HepG2 (cell line): Measurements from ENCODE around the gene POLDIP3. TPM values are rescaled to one million over a fixed set of nuclear protein-coding genes. Genes with fewer than 3 reads are reported as not detected.
A peak's percentile ranks its signal among the peaks of the same experiment; 100 is the strongest.

Experiments
- ARNT2 ChIP-seq: sonication (generic); formaldehyde crosslinking; IDR thresholded peaks from 2 replicates; pipeline ENCODE4 v1.8.0; 2022; ENCODE audit warnings: mild to moderate bottlenecking, low read depth, missing genetic modification reagents, moderate library complexity
- CCDC6 ChIP-seq: sonication (generic); formaldehyde crosslinking; IDR thresholded peaks from 2 replicates; pipeline ENCODE4 v1.8.1; 2022; ENCODE audit warnings: mild to moderate bottlenecking, missing genetic modification reagents, moderate library complexity
- POLR2AphosphoS5 ChIP-seq: IDR thresholded peaks from 2 replicates; pipeline ENCODE4 v1.6.1; 2012; ENCODE audit warnings: low read depth, low read length
- SOX5 ChIP-seq: IDR thresholded peaks from 2 replicates; pipeline ENCODE4 v1.6.1; 2016; ENCODE audit warnings: borderline replicate concordance
- ZFP91 ChIP-seq: sonication (generic); formaldehyde crosslinking; IDR thresholded peaks from 2 replicates; pipeline ENCODE4 v1.9.0; 2022; ENCODE audit warnings: missing genetic modification reagents, mild to moderate bottlenecking, borderline replicate concordance
- ZNF12 ChIP-seq: sonication (generic); formaldehyde crosslinking; IDR thresholded peaks from 2 replicates; pipeline ENCODE4 v1.5.0; 2020; ENCODE audit warnings: missing genetic modification reagents
- ZNF451 ChIP-seq: sonication (generic); formaldehyde crosslinking; IDR thresholded peaks from 2 replicates; pipeline ENCODE4 v1.5.0; 2020; ENCODE audit warnings: mild to moderate bottlenecking, missing genetic modification reagents
- ZNF788 ChIP-seq: sonication (generic); formaldehyde crosslinking; IDR thresholded peaks from 2 replicates; pipeline ENCODE4 v1.5.0; 2020; ENCODE audit warnings: mild to moderate bottlenecking, missing genetic modification reagents, borderline replicate concordance
- polyA plus RNA-seq, 8 experiments: library from polyadenylated mRNA; depleted of rRNA in 3 of 8; stranded (reverse) in 7 of 8; unstranded in 1 of 8; fragments of >200 nt; fragmentation: Illumina TruSeq in 4 of 8; extraction: Trizol in 4 of 8; gene quantifications; 2 replicates each; pipeline versions ENCODE4 v1.2.1 to v1.2.3, GENCODE V29; 2011 to 2016; ENCODE audit warnings: low read depth in 4 of 8, missing spikeins in 1 of 8, mixed read lengths in 1 of 8; ENCODE audit not compliant: insufficient read depth in 1 of 8
- total RNA-seq, 5 experiments: library from RNA; depleted of rRNA; stranded (reverse); fragments of >200 nt; fragmentation: Illumina TruSeq; extraction: Trizol; gene quantifications; 2 replicates each; pipeline ENCODE4 v1.2.3, GENCODE V29; 2016; ENCODE audit warnings: low read depth in 1 of 5
- TF ChIP-seq, protein P1 (sequence below), 2 experiments: fragments of 450-650 bp in 1 of 2; sonication (generic) in 1 of 2; formaldehyde crosslinking in 1 of 2; IDR thresholded peaks; 2 replicates each; pipeline versions ENCODE4 v1.6.1 to v1.8.0; 2016 to 2022; ENCODE audit warnings: antibody characterized with exemption in 1 of 2, mild to moderate bottlenecking in 1 of 2, missing genetic modification reagents in 1 of 2
- TF ChIP-seq, protein P2 (sequence below): sonication (generic); formaldehyde crosslinking; IDR thresholded peaks from 2 replicates; pipeline ENCODE4 v1.4.0; 2020; ENCODE audit warnings: missing genetic modification reagents
- TF ChIP-seq, protein P3 (sequence below): IDR thresholded peaks from 2 replicates; pipeline ENCODE4 v1.6.1; 2016
- TF ChIP-seq, protein P4 (sequence below): sonication (generic); formaldehyde crosslinking; IDR thresholded peaks from 2 replicates; pipeline ENCODE4 v1.4.0; 2020; ENCODE audit warnings: mild to moderate bottlenecking, missing genetic modification reagents

The POLDIP3 gene
- total and polyA plus RNA-seq, 2 of the 13 experiments (the other 11 are each of a cell fraction or from before 2014, with no cell fraction given): 45.8 to 47.4 TPM

GRCh38 chr22:42581762-42582716 is 32.6 kb downstream of the POLDIP3 start (continued):
- TF ChIP-seq ZNF451 (no peak), POLR2AphosphoS5 (peak; percentile 58), ZFP91 (peak; percentile 56; the same call in 1 of the 2 replicates), ZNF788 (peak; percentile 56; the same call in 1 of the 2 replicates), SOX5 (CRISPR knock-in tag) (no peak), CCDC6 (no peak), ZNF12 (CRISPR knock-in tag) (no peak), ARNT2 (CRISPR knock-in tag) (peak; percentile 69; the same call in 1 of the 2 replicates)
- TF ChIP-seq, protein P1, sequence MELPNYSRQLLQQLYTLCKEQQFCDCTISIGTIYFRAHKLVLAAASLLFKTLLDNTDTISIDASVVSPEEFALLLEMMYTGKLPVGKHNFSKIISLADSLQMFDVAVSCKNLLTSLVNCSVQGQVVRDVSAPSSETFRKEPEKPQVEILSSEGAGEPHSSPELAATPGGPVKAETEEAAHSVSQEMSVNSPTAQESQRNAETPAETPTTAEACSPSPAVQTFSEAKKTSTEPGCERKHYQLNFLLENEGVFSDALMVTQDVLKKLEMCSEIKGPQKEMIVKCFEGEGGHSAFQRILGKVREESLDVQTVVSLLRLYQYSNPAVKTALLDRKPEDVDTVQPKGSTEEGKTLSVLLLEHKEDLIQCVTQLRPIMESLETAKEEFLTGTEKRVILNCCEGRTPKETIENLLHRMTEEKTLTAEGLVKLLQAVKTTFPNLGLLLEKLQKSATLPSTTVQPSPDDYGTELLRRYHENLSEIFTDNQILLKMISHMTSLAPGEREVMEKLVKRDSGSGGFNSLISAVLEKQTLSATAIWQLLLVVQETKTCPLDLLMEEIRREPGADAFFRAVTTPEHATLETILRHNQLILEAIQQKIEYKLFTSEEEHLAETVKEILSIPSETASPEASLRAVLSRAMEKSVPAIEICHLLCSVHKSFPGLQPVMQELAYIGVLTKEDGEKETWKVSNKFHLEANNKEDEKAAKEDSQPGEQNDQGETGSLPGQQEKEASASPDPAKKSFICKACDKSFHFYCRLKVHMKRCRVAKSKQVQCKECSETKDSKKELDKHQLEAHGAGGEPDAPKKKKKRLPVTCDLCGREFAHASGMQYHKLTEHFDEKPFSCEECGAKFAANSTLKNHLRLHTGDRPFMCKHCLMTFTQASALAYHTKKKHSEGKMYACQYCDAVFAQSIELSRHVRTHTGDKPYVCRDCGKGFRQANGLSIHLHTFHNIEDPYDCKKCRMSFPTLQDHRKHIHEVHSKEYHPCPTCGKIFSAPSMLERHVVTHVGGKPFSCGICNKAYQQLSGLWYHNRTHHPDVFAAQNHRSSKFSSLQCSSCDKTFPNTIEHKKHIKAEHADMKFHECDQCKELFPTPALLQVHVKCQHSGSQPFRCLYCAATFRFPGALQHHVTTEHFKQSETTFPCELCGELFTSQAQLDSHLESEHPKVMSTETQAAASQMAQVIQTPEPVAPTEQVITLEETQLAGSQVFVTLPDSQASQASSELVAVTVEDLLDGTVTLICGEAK (IDR thresholded peaks at IDR 0.05): no peak
- TF ChIP-seq, protein P1 (CRISPR knock-in tag; IDR thresholded peaks at IDR 0.05): no peak
- TF ChIP-seq, protein P2, sequence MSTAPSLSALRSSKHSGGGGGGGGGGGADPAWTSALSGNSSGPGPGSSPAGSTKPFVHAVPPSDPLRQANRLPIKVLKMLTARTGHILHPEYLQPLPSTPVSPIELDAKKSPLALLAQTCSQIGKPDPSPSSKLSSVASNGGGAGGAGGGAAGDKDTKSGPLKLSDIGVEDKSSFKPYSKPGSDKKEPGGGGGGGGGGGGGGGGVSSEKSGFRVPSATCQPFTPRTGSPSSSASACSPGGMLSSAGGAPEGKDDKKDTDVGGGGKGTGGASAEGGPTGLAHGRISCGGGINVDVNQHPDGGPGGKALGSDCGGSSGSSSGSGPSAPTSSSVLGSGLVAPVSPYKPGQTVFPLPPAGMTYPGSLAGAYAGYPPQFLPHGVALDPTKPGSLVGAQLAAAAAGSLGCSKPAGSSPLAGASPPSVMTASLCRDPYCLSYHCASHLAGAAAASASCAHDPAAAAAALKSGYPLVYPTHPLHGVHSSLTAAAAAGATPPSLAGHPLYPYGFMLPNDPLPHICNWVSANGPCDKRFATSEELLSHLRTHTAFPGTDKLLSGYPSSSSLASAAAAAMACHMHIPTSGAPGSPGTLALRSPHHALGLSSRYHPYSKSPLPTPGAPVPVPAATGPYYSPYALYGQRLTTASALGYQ: no peak
- TF ChIP-seq, protein P3, sequence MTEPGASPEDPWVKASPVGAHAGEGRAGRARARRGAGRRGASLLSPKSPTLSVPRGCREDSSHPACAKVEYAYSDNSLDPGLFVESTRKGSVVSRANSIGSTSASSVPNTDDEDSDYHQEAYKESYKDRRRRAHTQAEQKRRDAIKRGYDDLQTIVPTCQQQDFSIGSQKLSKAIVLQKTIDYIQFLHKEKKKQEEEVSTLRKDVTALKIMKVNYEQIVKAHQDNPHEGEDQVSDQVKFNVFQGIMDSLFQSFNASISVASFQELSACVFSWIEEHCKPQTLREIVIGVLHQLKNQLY (CRISPR knock-in tag): no peak
- TF ChIP-seq, protein P4, sequence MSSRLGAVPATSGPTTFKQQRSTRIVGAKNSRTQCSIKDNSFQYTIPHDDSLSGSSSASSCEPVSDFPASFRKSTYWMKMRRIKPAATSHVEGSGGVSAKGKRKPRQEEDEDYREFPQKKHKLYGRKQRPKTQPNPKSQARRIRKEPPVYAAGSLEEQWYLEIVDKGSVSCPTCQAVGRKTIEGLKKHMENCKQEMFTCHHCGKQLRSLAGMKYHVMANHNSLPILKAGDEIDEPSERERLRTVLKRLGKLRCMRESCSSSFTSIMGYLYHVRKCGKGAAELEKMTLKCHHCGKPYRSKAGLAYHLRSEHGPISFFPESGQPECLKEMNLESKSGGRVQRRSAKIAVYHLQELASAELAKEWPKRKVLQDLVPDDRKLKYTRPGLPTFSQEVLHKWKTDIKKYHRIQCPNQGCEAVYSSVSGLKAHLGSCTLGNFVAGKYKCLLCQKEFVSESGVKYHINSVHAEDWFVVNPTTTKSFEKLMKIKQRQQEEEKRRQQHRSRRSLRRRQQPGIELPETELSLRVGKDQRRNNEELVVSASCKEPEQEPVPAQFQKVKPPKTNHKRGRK (CRISPR knock-in tag): no peak
